Stimulated activated CD8-positive, alpha-beta memory T cell treated with anti-CD3 and anti-CD28 coated beads, Interleukin-2, amount 100 ng/mL, for 48 hours (primary cell): ENCODE results near the gene SATB2.

ENCODE experiments used
- DNase-seq, 2 donors: peaks; one replicate each; pipeline ENCODE4 v3.0.0-alpha.2; 2020; ENCODE audit warnings: low read depth in 2 of 2

SATB2 gene

DNA sequence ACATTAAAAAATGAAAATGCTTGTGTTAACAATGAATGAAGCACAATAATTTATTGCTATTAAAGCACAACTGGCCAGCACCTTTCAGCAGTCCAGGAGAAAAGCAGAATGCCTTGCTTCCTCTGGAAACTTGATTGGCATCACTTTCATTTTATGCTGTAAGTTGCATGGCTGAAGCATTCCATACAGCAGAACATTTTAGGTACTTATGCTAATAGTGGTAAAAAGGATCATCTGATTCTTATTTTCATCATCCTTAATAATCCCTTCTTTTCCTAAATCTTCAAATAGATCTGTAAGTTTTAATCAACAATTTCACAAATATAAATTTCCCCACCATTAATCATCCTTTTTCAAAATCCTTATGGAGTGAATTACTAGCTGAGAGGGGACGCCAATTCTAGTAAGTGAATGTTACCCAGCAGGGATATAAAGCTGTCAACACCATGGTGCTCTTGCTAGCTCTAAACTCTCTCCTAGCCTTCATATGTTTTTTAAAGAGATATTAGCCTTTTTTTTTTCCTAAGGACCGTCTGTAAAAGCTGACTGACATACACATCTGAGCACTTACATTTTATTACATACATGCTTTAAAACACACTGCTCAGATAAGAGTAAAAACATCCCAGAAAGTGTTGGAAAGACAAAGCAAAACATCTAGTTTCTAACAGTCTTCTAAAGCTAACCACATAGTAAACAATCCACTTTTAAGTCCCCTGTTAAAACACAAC lies 5.3 kb downstream of the SATB2 start:
- DNase-seq: no peak

- DNase-seq: no peak
Observed at GRCh38 chr2:199449956-199450355, 7.8 kb downstream of the SATB2 start.

DNA sequence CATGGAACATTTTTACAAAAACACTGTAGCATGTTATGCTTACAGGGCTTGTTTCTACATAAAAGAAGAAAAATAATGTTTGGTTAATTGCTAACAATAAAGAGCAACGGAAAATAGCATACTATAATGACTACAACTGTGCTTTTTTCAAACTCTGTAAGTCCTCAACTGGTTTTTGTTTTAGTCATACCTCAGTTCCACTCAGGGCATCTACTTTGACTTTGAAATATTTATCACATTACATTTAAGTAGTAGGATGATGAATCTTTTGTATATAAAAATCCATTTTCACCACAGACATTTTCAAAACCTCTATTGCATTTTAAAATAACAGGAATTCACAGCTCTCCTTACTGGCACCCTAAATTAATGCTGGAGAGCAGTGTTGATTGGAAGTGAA lies 8.3 kb downstream of the SATB2 start:
- DNase-seq: no peak

DNA sequence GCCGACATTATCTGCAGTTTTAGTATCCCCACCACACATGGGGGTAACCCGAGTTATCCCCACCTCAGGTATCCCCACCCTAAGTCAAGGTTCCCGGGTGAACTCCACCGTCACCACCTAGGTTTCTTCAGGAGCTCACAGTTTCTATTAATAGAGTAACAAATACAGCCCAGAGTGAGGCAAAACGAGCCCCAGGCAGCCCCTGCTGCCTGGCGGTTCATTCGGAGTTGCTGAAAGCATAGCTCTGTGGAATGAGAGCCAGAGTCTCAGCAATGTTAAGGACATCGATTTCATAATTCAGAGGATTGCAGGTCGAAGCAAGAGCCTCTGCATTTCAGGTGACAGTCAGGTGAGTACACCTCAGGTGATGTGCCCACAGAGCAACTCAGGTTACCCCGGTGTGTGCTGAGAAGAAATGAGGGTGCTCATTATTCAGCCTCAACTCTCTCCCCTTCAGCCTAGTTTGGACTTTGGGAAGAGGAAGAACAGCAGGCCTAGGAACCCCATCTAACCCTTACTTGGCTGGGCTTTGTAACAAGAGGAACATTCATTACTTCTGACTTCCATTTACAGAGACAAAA lies 10.7 kb downstream of the SATB2 start:
- DNase-seq: no peak

DNA sequence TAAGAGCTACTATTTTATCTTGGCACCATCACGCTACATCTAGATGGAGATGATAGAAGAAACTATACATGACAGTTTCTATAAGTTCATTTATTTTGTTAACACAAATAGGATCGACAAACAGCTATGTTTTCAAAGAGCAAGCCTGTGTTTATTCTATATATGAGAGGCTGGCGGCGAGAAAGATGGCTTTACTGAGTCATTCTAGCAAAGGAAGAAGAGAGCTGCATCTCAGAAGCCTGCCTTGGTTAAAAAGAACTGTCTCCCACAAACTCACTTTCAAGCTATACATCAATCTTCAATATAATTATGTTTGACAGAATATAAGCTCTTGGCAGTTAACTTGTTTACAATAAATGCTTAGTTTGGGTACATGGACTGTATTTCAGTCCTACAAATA lies 13.0 kb downstream of the SATB2 start:
- no peak for DNase-seq

DNA sequence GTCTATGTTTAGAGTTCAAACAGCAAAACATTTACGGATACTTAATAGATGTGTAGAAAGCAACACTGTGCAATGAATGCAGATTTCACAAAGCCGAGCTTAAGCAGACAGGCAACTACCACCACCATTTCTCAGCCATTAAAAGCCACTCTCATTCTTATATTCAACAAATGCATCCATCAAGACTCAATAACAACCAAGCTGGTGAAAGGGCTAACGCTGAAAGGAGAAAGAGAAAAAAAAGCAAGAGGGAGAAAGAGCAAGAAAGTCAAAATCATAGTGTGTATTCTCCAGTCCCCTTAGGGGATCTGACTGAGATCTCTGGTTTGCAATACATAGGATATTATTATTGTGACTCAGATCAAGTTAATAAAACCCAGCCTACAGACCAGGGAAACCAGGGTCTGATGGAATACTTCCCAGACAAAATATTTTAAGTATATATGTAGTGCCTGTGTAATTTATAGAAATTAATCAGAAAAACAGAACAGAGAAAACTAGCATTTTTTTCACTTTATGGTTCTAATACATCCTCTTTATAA lies 14.1 kb downstream of the SATB2 start:
- DNase-seq: no peak

DNA sequence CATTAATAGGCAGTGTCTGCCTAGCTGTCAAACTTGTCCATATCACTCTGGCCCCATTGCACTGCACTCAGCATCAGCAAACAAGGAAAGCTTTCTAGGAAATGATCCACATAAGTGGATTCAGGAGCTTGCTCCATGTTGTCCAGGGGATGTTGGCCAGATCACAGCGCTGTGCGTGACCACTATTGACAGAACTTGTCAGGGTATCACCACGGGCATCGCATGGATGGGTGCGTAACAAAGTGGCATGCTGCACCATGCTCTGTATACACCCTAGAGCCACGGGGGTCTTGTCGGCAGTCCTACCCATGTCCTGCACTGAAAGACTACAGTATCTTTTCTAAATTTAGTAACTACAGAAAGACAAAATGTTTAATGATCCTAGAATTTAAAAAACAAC lies 15.6 kb downstream of the SATB2 start:
- DNase-seq: no peak

DNA sequence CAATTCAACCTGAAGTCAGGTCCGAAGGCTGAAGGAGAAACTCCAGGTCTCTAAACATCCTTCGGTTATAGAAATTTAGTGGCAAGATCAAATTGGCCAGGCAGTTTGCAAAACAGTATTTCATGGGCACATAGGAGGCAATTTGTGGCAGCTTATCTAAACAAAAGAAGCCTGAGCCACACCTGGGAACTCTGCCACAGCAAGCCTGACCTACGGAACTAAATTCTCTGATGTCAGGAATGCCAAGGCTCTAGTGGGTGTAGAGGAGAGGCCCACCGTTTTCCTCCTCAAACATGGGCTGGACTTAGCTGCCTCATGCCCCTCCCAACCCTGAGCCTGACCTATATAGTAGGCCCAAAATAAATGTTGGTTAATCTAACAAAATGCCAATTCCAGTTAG lies 16.0 kb downstream of the SATB2 start:
- DNase-seq: no peak

DNA sequence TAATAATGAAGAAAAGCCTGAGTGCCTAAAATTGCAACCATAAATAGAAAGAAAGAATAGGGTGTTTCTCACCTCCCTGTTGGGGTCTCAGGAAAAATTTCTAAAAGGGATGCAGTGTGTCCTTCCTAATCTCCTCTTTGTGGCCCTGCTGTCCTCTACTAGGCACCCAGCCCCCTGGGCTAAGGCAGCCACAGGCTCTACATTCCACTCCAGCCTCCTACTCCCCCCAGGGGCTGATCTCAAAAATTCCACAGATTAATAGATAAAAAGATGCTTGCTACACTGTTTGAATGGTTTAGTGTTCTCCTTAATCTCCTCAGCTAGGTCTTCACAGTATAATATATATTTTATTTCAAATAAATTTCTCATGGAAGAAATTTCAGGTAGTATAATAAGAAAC lies 17.6 kb downstream of the SATB2 start:
- no peak for DNase-seq

DNA sequence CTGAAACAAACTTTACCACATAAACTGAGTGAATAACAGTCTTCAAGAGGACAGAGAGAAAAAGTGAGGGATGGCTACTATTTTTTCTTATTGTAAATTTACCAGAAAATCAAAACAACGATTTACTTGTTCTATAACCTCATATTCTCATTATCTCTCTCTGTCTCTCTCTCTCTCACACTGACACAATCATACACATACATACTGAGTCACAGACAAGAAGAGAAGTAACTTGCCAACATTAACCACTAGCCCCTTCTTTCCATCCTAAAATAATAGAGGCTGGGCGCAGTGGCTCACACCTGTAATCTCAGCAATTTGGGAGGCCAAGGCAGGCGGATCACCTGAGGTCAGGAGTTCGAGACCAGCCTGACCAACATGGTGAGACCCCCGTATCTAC lies 18.2 kb downstream of the SATB2 start:
- no peak for DNase-seq

GRCh38 chr2:199439066-199439465 lies 18.7 kb downstream of the SATB2 start:
- no peak for DNase-seq

GRCh38 chr2:199434555-199434954 lies 23.2 kb downstream of the SATB2 start:
- no peak for DNase-seq

GRCh38 chr2:199433204-199433832 lies 24.4 kb downstream of the SATB2 start:
- no peak for DNase-seq

GRCh38 chr2:199431746-199432213 lies 26.0 kb downstream of the SATB2 start:
- DNase-seq: no peak

DNA sequence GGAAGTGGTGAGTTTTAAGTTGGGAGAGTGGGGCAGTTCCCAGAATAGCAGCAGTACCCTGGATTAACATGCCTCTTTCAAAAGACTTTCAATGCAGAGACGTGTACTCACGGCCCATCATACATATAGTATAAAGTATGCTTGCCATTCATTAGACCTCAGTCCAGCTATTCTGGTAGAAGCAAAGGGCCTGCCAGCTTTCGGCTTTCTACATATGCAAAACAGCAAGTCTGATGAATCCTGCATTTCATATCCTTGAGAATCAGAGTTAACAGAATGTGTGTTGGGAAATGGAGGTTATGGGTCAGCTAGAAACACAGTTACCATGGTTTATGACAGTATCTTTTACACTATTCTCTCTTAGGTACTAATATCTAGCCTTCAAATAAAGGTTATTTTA lies 27.5 kb downstream of the SATB2 start:
- DNase-seq: no peak

DNA sequence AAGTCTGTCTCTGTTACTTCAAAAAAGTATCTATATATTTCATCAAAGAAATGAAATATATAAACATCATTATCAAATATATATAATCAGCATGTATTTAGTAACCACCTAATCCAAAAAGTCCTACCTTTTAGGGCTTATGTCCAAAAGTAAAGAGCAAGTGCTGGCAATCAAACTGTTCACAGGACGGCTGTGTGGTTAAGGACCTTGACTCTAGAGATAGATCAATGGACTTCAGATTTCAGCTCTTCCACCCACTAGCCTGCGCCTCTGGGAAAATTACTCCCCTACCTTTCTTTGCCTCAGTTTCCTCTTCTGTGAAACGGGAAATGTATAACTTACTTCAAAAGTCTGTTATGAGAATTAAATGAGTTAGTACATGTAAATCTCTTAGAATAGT lies 29.4 kb downstream of the SATB2 start:
- no peak for DNase-seq

- DNase-seq: no peak
Observed at GRCh38 chr2:199424160-199424559, 33.6 kb downstream of the SATB2 start.

- no peak for DNase-seq
Observed at GRCh38 chr2:199419428-199419827, 38.3 kb downstream of the SATB2 start.

DNA sequence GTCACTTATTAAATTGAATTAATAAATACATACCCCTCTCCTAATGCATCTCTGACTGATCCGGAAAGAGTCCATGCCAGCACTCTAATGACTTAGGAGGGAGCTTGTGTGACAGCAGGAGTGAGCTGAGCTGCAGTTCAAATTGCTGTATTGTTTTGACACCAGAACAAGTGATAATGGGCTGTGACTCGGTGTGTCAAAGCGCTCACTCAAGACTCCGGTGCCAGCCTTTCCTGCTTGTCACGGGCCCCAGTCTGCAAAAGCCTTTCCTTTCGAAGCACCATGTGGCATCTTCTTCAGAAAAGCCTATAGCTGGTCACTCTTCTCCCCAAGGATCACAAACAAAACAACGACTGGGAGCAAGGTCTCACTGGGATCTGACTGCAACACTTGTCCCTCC lies 43.3 kb downstream of the SATB2 start:
- DNase-seq: no peak

DNA sequence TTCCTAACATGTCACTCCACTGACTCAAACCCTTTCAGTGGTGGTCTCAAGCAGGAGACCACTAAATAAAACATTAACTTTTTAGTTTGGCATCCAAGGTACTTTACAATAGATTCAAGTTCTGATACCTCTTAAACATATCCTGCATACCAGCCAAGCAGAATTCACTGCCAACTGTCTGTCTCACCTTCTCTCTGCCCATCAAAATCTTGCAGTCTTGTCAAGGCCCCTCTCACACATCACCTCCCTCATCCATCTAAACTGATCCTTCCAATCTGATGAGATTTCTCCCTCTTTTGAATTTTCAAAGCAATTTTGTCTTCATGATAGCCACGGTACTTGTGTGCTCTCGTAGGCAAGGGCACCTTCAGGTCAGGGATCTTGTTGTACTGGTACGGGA lies 43.7 kb downstream of the SATB2 start:
- DNase-seq: no peak

GRCh38 chr2:199409759-199410529 lies 47.8 kb downstream of the SATB2 start:
- no peak for DNase-seq

GRCh38 chr2:199407421-199407820 lies 50.3 kb downstream of the SATB2 start:
- no peak for DNase-seq
